ENCODE data around the gene FANCE.

GRCh38 chr6:35410131-35410530, 42.0 kb upstream of the FANCE start:
- TF ChIP-seq RCOR1 (IDR thresholded peaks at IDR 0.05; ENCODE audit: borderline replicate concordance in 1 of 2, low read depth in 2 of 2, low read length in 2 of 2) = no peak
- TF ChIP-seq FOXM1 (IDR thresholded peaks at IDR 0.05; ENCODE audit: low read depth) = no peak
- no peak for TF ChIP-seq FOXM1 (CRISPR knock-in tag; IDR thresholded peaks at IDR 0.05; ENCODE audit: low read depth)
- TF ChIP-seq EP300 (IDR thresholded peaks at IDR 0.05; ENCODE audit: low read length) = no peak
- TF ChIP-seq KLF1 (tag; IDR thresholded peaks at IDR 0.05) = no peak
- no peak for TF ChIP-seq SLC30A9 (CRISPR knock-in tag; IDR thresholded peaks at IDR 0.05)
- no peak for TF ChIP-seq ZNF589 (CRISPR knock-in tag; IDR thresholded peaks at IDR 0.05; ENCODE audit: low read depth)
